RPMI7951 (cell line): ENCODE results near the gene RTL5. TPM values are rescaled to one million over a fixed set of nuclear protein-coding genes. Genes with fewer than 3 reads are reported as not detected.
"Not testable (repeated sequence)": the region's sequence is repeated elsewhere in the genome, so short reads cannot be mapped to it uniquely, and the experiment has no call there.

Source experiments
- DNase-seq: peaks from one replicate; pipeline ENCODE4 v3.0.0-alpha.2; 2012; ENCODE audit warnings: low read depth
- total RNA-seq: library from RNA; depleted of rRNA; stranded (reverse); fragments of >200 nt; shearing (Covaris generic); gene quantifications from 2 replicates; pipeline ENCODE4 v1.2.3, GENCODE V29; 2014; rRNA removed

Gene RTL5
- total RNA-seq = 0.78 and 1.2 TPM in 2 replicates

GRCh38 chrX:72131317-72132294, at the start of gene RTL5:
RTL5 (minus strand) TSS chrX:72131915.
- DNase-seq = peak; percentile 89

- DNase-seq = no peak
Observed at GRCh38 chrX:72180539-72180938, 48.8 kb upstream of the RTL5 start.

GRCh38 chrX:72176981-72177380, 45.3 kb upstream of the RTL5 start:
- DNase-seq = no peak

GRCh38 chrX:72176289-72176688, 44.6 kb upstream of the RTL5 start:
- not testable (repeated sequence) for DNase-seq

- peak; percentile 79 for DNase-seq
Observed at GRCh38 chrX:72169008-72169728, 37.5 kb upstream of the RTL5 start.

GRCh38 chrX:72165551-72165950, 33.8 kb upstream of the RTL5 start:
- no peak for DNase-seq

GRCh38 chrX:72159769-72160168, 28.1 kb upstream of the RTL5 start:
- no peak for DNase-seq

GRCh38 chrX:72158773-72159172, 27.1 kb upstream of the RTL5 start:
- DNase-seq = no peak

- DNase-seq = no peak
Observed at GRCh38 chrX:72146527-72146926, 14.8 kb upstream of the RTL5 start.

- DNase-seq = no peak
Observed at GRCh38 chrX:72145181-72145580, 13.5 kb upstream of the RTL5 start.

GRCh38 chrX:72143609-72143907, 11.8 kb upstream of the RTL5 start:
- no peak for DNase-seq

GRCh38 chrX:72142794-72143608, 11.3 kb upstream of the RTL5 start:
- DNase-seq = no peak

GRCh38 chrX:72142094-72142793, 10.5 kb upstream of the RTL5 start:
- DNase-seq = no peak

- DNase-seq = no peak
Observed at GRCh38 chrX:72141372-72142004, 9.8 kb upstream of the RTL5 start.

- DNase-seq = no peak
Observed at GRCh38 chrX:72139538-72139937, 7.8 kb upstream of the RTL5 start.

GRCh38 chrX:72137846-72138495, 6.3 kb upstream of the RTL5 start:
- DNase-seq = no peak

- DNase-seq = no peak
Observed at GRCh38 chrX:72133851-72134546, 2.3 kb upstream of the RTL5 start.

GRCh38 chrX:72132456-72132855, 741 bp upstream of the RTL5 start:
- no peak for DNase-seq

- DNase-seq = no peak
Observed at GRCh38 chrX:72130762-72131250, 909 bp downstream of the RTL5 start.
